T-helper 2 cell treated with Interferon-gamma antibody and Interleukin-4, amounts not matched to agents 5 μg/mL and 100 μg/mL, for 36 hours (primary cell): ENCODE results near the gene MINDY4.

Experiments used
- DNase-seq: peaks from one replicate; pipeline ENCODE4 v3.0.0; 2021; ENCODE audit warnings: low spot score
- H3K27ac Mint-ChIP-seq: one replicate; pipeline ENCODE4 v1.8.0; 2021; ENCODE audit warnings: mild to moderate bottlenecking, mixed read lengths
- H3K27me3 Mint-ChIP-seq: one replicate; pipeline ENCODE4 v1.8.0; 2021; ENCODE audit warnings: low read depth, mixed read lengths
- H3K36me3 Mint-ChIP-seq: one replicate; pipeline ENCODE4 v1.8.0; 2021; ENCODE audit warnings: low read depth, mixed read lengths
- H3K4me1 Mint-ChIP-seq: one replicate; pipeline ENCODE4 v1.8.0; 2021; ENCODE audit warnings: low read depth, mixed read lengths
- H3K4me3 Mint-ChIP-seq: one replicate; pipeline ENCODE4 v1.8.0; 2022; ENCODE audit warnings: mild to moderate bottlenecking, moderate library complexity, mixed read lengths
- H3K9me3 Mint-ChIP-seq: one replicate; pipeline ENCODE4 v1.8.0; 2021; ENCODE audit warnings: mixed read lengths

MINDY4 gene

GRCh38 chr7:30862995-30863705 lies 91.9 kb downstream of the MINDY4 start:
- DNase-seq = no peak
- H3K36me3 Mint-ChIP-seq = no peaks in the 10 kb centered on the region
- H3K4me3 Mint-ChIP-seq = no peak overlapping the region
- H3K9me3 Mint-ChIP-seq = no peaks in the 10 kb centered on the region
- H3K27me3 Mint-ChIP-seq = no peaks in the 10 kb centered on the region
- no peaks in the 10 kb centered on the region for H3K4me1 Mint-ChIP-seq
- H3K27ac Mint-ChIP-seq = no peak overlapping the region

- Mint-ChIP-seq H3K9me3 (no peaks in the 10 kb centered on the region), H3K4me1 (no peaks in the 10 kb centered on the region), H3K36me3 (no peaks in the 10 kb centered on the region), H3K4me3 (no peak overlapping the region), H3K27ac (no peak overlapping the region), H3K27me3 (no peaks in the 10 kb centered on the region)
- no peak for DNase-seq
These were observed 92.5 kb downstream of the MINDY4 start for GRCh38 chr7:30863706-30864035.

GRCh38 chr7:30864101-30864500 lies 92.9 kb downstream of the MINDY4 start:
- no peak for DNase-seq
- no peaks in the 10 kb centered on the region for H3K9me3 Mint-ChIP-seq

GRCh38 chr7:30865076-30865475 lies 93.9 kb downstream of the MINDY4 start:
- Mint-ChIP-seq H3K27ac (no peak overlapping the region), H3K4me1 (no peaks in the 10 kb centered on the region), H3K9me3 (no peaks in the 10 kb centered on the region), H3K4me3 (no peak overlapping the region), H3K36me3 (no peaks in the 10 kb centered on the region), H3K27me3 (no peaks in the 10 kb centered on the region)
- no peak for DNase-seq

More at GRCh38 chr7:30864101-30864500, 92.9 kb downstream of the MINDY4 start:
- Mint-ChIP-seq H3K4me1 (no peaks in the 10 kb centered on the region), H3K27ac (no peak overlapping the region), H3K4me3 (no peak overlapping the region), H3K36me3 (no peaks in the 10 kb centered on the region), H3K27me3 (no peaks in the 10 kb centered on the region)

- Mint-ChIP-seq H3K27me3 (no peaks in the 10 kb centered on the region), H3K27ac (no peak overlapping the region), H3K4me3 (no peak overlapping the region), H3K9me3 (no peaks in the 10 kb centered on the region), H3K4me1 (no peaks in the 10 kb centered on the region), H3K36me3 (no peaks in the 10 kb centered on the region)
- no peak for DNase-seq
These were observed 94.6 kb downstream of the MINDY4 start for GRCh38 chr7:30865821-30866220.

- no peak overlapping the region for H3K4me3 Mint-ChIP-seq
- H3K27me3 Mint-ChIP-seq = no peaks in the 10 kb centered on the region
- DNase-seq = no peak
- H3K9me3 Mint-ChIP-seq = no peaks in the 10 kb centered on the region
- no peaks in the 10 kb centered on the region for H3K36me3 Mint-ChIP-seq
- no peak overlapping the region for H3K27ac Mint-ChIP-seq
- no peaks in the 10 kb centered on the region for H3K4me1 Mint-ChIP-seq
These were observed 95.7 kb downstream of the MINDY4 start for GRCh38 chr7:30866939-30867338.

- no peak for DNase-seq
- H3K4me3 Mint-ChIP-seq = no peak overlapping the region
- no peaks in the 10 kb centered on the region for H3K27me3 Mint-ChIP-seq
These were observed 96.3 kb downstream of the MINDY4 start for GRCh38 chr7:30867483-30867882.

GRCh38 chr7:30869794-30870611 lies 98.8 kb downstream of the MINDY4 start:
- no peaks in the 10 kb centered on the region for H3K36me3 Mint-ChIP-seq
- H3K4me1 Mint-ChIP-seq = no peaks in the 10 kb centered on the region
- no peaks in the 10 kb centered on the region for H3K9me3 Mint-ChIP-seq
- H3K4me3 Mint-ChIP-seq = no peak overlapping the region
- H3K27ac Mint-ChIP-seq = no peak overlapping the region
- DNase-seq = no peak
- H3K27me3 Mint-ChIP-seq = no peaks in the 10 kb centered on the region

More at GRCh38 chr7:30867483-30867882, 96.3 kb downstream of the MINDY4 start:
- Mint-ChIP-seq H3K4me1 (no peaks in the 10 kb centered on the region), H3K36me3 (no peaks in the 10 kb centered on the region), H3K27ac (no peak overlapping the region), H3K9me3 (no peaks in the 10 kb centered on the region)

- Mint-ChIP-seq H3K4me1 (no peaks in the 10 kb centered on the region), H3K27ac (no peak overlapping the region), H3K9me3 (no peaks in the 10 kb centered on the region), H3K27me3 (no peaks in the 10 kb centered on the region), H3K36me3 (no peaks in the 10 kb centered on the region), H3K4me3 (no peak overlapping the region)
- DNase-seq = no peak
These were observed 99.8 kb downstream of the MINDY4 start for GRCh38 chr7:30870821-30871518.

- Mint-ChIP-seq H3K36me3 (no peaks in the 10 kb centered on the region), H3K4me1 (no peaks in the 10 kb centered on the region), H3K27ac (no peak overlapping the region), H3K4me3 (no peak overlapping the region), H3K27me3 (no peaks in the 10 kb centered on the region), H3K9me3 (no peaks in the 10 kb centered on the region)
- no peak for DNase-seq
These were observed 100.4 kb downstream of the MINDY4 start for GRCh38 chr7:30871655-30872054.

- no peak overlapping the region for H3K4me3 Mint-ChIP-seq
- no peaks in the 10 kb centered on the region for H3K27me3 Mint-ChIP-seq
- no peaks in the 10 kb centered on the region for H3K9me3 Mint-ChIP-seq
- no peaks in the 10 kb centered on the region for H3K4me1 Mint-ChIP-seq
- H3K36me3 Mint-ChIP-seq = no peaks in the 10 kb centered on the region
- H3K27ac Mint-ChIP-seq = no peak overlapping the region
- DNase-seq = no peak
These were observed 102.0 kb downstream of the MINDY4 start for GRCh38 chr7:30873207-30873606.

GRCh38 chr7:30873656-30874055 lies 102.4 kb downstream of the MINDY4 start:
- H3K27me3 Mint-ChIP-seq = no peaks in the 10 kb centered on the region
- no peak for DNase-seq
- no peaks in the 10 kb centered on the region for H3K9me3 Mint-ChIP-seq
- H3K27ac Mint-ChIP-seq = no peak overlapping the region
- H3K4me3 Mint-ChIP-seq = no peak overlapping the region
- H3K4me1 Mint-ChIP-seq = no peaks in the 10 kb centered on the region
- H3K36me3 Mint-ChIP-seq = no peaks in the 10 kb centered on the region

GRCh38 chr7:30874656-30875302 lies 103.6 kb downstream of the MINDY4 start:
- H3K27ac Mint-ChIP-seq = no peak overlapping the region

More at GRCh38 chr7:30874656-30875302, 103.6 kb downstream of the MINDY4 start:
- no peaks in the 10 kb centered on the region for H3K27me3 Mint-ChIP-seq
- no peak overlapping the region for H3K4me3 Mint-ChIP-seq
- H3K9me3 Mint-ChIP-seq = no peaks in the 10 kb centered on the region
- no peaks in the 10 kb centered on the region for H3K36me3 Mint-ChIP-seq
- no peaks in the 10 kb centered on the region for H3K4me1 Mint-ChIP-seq
- DNase-seq = no peak
